ENCODE measurements around the gene TUBGCP6. TPM values are rescaled to one million over a fixed set of nuclear protein-coding genes. Genes with fewer than 3 reads are reported as not detected.

Gene TUBGCP6
- total RNA-seq, 2 donors from 2014 or later, result 52.3 to 80.1 TPM

- TF ChIP-seq CTCF (IDR thresholded peaks at IDR 0.05), result no peak
- Histone ChIP-seq H3K36me3 (no peaks in the 10 kb centered on the region), H3K27me3 (replicated peaks; ENCODE audit: insufficient read depth) (no peaks in the 10 kb centered on the region), H3K9me3 (no peaks in the 10 kb centered on the region), H3K4me3 (no peak overlapping the region), H3K4me1 (ENCODE audit: control insufficient read depth in 1 of 2, low read depth in 2 of 2) (peaks cover 38 to 55% of the 10 kb centered on the region in 2 donors), H3K27ac (no peak overlapping the region)
- DNase-seq (ENCODE audit: low spot score) (no peak), ATAC-seq (ENCODE audit: insufficient number of reproducible peaks, low FRiP score, low read depth) (no peak)
These were observed 56.5 kb downstream of the TUBGCP6 start for GRCh38 chr22:50188356-50188755.

GRCh38 chr22:50186761-50187523, 57.9 kb downstream of the TUBGCP6 start:
- Histone ChIP-seq H3K27ac (peak overlapping the region in 1 of 2 donors; percentile 49), H3K4me1 (ENCODE audit: control insufficient read depth in 1 of 2, low read depth in 2 of 2) (peaks cover 38 to 55% of the 10 kb centered on the region in 2 donors), H3K27me3 (replicated peaks; ENCODE audit: insufficient read depth) (no peaks in the 10 kb centered on the region), H3K36me3 (no peaks in the 10 kb centered on the region), H3K9me3 (no peaks in the 10 kb centered on the region), H3K4me3 (peak overlapping the region; percentile 93)
- no peak for DNase-seq (ENCODE audit: low spot score)
- ATAC-seq (ENCODE audit: insufficient number of reproducible peaks, low FRiP score, low read depth), result no peak
- no peak for TF ChIP-seq CTCF (IDR thresholded peaks at IDR 0.05)

GRCh38 chr22:50186181-50186714, 58.6 kb downstream of the TUBGCP6 start:
- peak overlapping the region in 1 of 2 donors; percentile 49 for H3K27ac ChIP-seq
- ATAC-seq (ENCODE audit: insufficient number of reproducible peaks, low FRiP score, low read depth) (no peak), DNase-seq (ENCODE audit: low spot score) (no peak)
- TF ChIP-seq CTCF (IDR thresholded peaks at IDR 0.05), result no peak
- H3K36me3 ChIP-seq, result no peaks in the 10 kb centered on the region
- H3K9me3 ChIP-seq, result no peaks in the 10 kb centered on the region
- peaks cover 37 to 54% of the 10 kb centered on the region in 2 donors for H3K4me1 ChIP-seq (ENCODE audit: control insufficient read depth in 1 of 2, low read depth in 2 of 2)
- H3K27me3 ChIP-seq (replicated peaks; ENCODE audit: insufficient read depth), result no peaks in the 10 kb centered on the region
- peak overlapping the region; percentile 93 for H3K4me3 ChIP-seq

- TF ChIP-seq CTCF (IDR thresholded peaks at IDR 0.05), result no peak
- no peak for DNase-seq (ENCODE audit: low spot score)
- peak within 1 kb of the TSS in 1 of 2 donors; percentile 49 for H3K27ac ChIP-seq
- H3K36me3 ChIP-seq, result no peaks in the 10 kb centered on the region
- H3K27me3 ChIP-seq (replicated peaks; ENCODE audit: insufficient read depth), result no peaks in the 10 kb centered on the region
- H3K9me3 ChIP-seq, result no peaks in the 10 kb centered on the region
- ATAC-seq (ENCODE audit: insufficient number of reproducible peaks, low FRiP score, low read depth), result peak; percentile 64
- H3K4me3 ChIP-seq, result peak within 1 kb of the TSS; percentile 93
- H3K4me1 ChIP-seq (ENCODE audit: control insufficient read depth in 1 of 2, low read depth in 2 of 2), result peaks cover 31 to 47% of the 10 kb centered on the region in 2 donors
These were observed 59.3 kb downstream of the TUBGCP6 start, which contains the start of gene TRABD for GRCh38 chr22:50185375-50186087. TRABD (plus strand) TSS chr22:50185913; CDS start chr22:50193061, 7,148 bp downstream.

- Histone ChIP-seq H3K36me3 (no peaks in the 10 kb centered on the region), H3K9me3 (no peaks in the 10 kb centered on the region), H3K4me3 (peak overlapping the region; percentile 93), H3K4me1 (ENCODE audit: control insufficient read depth in 1 of 2, low read depth in 2 of 2) (peaks cover 29 to 41% of the 10 kb centered on the region in 2 donors), H3K27ac (no peak overlapping the region), H3K27me3 (replicated peaks; ENCODE audit: insufficient read depth) (no peaks in the 10 kb centered on the region)
- ATAC-seq (ENCODE audit: insufficient number of reproducible peaks, low FRiP score, low read depth), result no peak
- TF ChIP-seq CTCF (IDR thresholded peaks at IDR 0.05), result no peak
- DNase-seq (ENCODE audit: low spot score), result no peak
These were observed 59.9 kb downstream of the TUBGCP6 start for GRCh38 chr22:50184902-50185374.

All from thoracic aorta (tissue), 2 donors.